Gastroesophageal sphincter (tissue), 4 donors: ENCODE data around the gene OBI1. TPM values are rescaled to one million over a fixed set of nuclear protein-coding genes. Genes with fewer than 3 reads are reported as not detected.
A peak's percentile ranks its signal among the peaks of the same experiment; 100 is the strongest.

Experiments
- ATAC-seq: fragments of 150-250 bp; one replicate; pipeline ENCODE4 v1.9.1; 2016; ENCODE audit warnings: mild to moderate bottlenecking, moderate library complexity
- H3K27ac ChIP-seq, 4 donors: fragments of 200-600 bp; sonication (generic) in 3 of 4; 1 replicate in 3 of 4; 2 replicates in 1 of 4; pipeline ENCODE4 v1.5.1; 2016 to 2019
- H3K27me3 ChIP-seq: fragments of 200-600 bp; sonication (generic); one replicate; pipeline ENCODE4 v1.5.1; 2019
- H3K36me3 ChIP-seq, 2 donors: fragments of 200-600 bp; sonication (generic); one replicate each; pipeline ENCODE4 v1.5.1; 2019; ENCODE audit warnings: control low read depth in 1 of 2
- H3K4me1 ChIP-seq, 3 donors: fragments of 200-600 bp; sonication (generic); 1 replicate in 2 of 3; 2 replicates in 1 of 3; pipeline ENCODE4 v1.5.1; 2016 to 2019; ENCODE audit warnings: control low read depth in 2 of 3
- H3K4me3 ChIP-seq, 2 donors: fragments of 200-600 bp; sonication (generic); one replicate each; pipeline ENCODE4 v1.5.1; 2019; ENCODE audit warnings: mild to moderate bottlenecking in 1 of 2, moderate library complexity in 1 of 2
- H3K9me3 ChIP-seq, 3 donors: fragments of 200-600 bp; sonication (generic); one replicate each; pipeline ENCODE4 v1.5.1; 2017 to 2019; ENCODE audit warnings: control low read depth in 2 of 3
- EP300 ChIP-seq: sonication (generic); formaldehyde crosslinking; IDR thresholded peaks from one replicate; pipeline ENCODE4 v1.6.1; 2017; ENCODE audit warnings: antibody characterized with exemption, mild to moderate bottlenecking
- POLR2A ChIP-seq, 2 donors: fragments of 450-650 bp; IDR thresholded peaks; one replicate each; pipeline ENCODE4 v1.6.1; 2017; ENCODE audit warnings: antibody characterized with exemption in 2 of 2, mild to moderate bottlenecking in 2 of 2, moderate library complexity in 1 of 2
- POLR2AphosphoS5 ChIP-seq: sonication (generic); formaldehyde crosslinking; IDR thresholded peaks from one replicate; pipeline ENCODE4 v1.6.1; 2017; ENCODE audit warnings: antibody characterized with exemption
- WGBS, 2 donors: methylation state at CpG; one replicate each; pipeline ENCODE4 v1.1.5; 2018; ENCODE audit warnings: low coverage in 1 of 2; 5-methylcytosine and 5-hydroxymethylcytosine counted together
- total RNA-seq, 4 donors: library from RNA; depleted of rRNA; stranded (reverse); fragments of >200 nt; gene quantifications; one replicate each; pipeline ENCODE4 v1.1.0, GENCODE V29; 2016
- TF ChIP-seq, protein P1 (sequence below), 4 experiments: fragments of 200-600 bp in 2 of 4; fragments of 450-650 bp in 2 of 4; sonication (generic) in 1 of 4; IDR thresholded peaks; one replicate each; pipeline ENCODE4 v1.5.1; 2017 to 2019; ENCODE audit warnings: antibody characterized with exemption in 4 of 4, mild to moderate bottlenecking in 2 of 4, moderate library complexity in 2 of 4

OBI1 gene
- total RNA-seq, 4 donors from 2014 or later, result 9.6 to 15.5 (median 10.7) TPM

DNA sequence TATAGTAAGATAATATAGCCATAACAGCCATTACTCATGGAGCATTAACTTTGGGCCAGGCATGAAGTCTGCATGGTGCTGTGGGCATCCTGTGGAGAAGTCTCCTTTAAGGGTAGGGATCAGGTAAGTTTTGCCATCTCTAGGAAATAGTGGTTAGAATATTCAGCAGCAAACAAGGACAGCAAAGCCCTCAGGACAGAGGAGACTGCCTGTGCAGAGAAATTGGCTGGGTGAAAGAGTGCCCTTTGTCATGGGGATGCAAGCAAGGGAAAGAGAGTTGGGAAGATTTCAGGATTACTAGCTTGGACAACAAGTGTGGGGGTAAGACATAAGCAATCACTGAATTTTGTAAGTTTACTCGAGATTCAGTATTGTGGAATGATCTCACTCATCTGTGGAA is 15.7 kb upstream of the OBI1 start:
- no peak for ATAC-seq
- WGBS, 2 donors, result 22 to 56% methylated on average over 1 of the region's 1 CpG
- no peak overlapping the region for H3K4me3 ChIP-seq
- no peaks in the 10 kb centered on the region for H3K9me3 ChIP-seq
- H3K4me1 ChIP-seq, result no peaks in the 10 kb centered on the region
- peaks cover 27% of the 10 kb centered on the region for H3K27me3 ChIP-seq
- no peak for TF ChIP-seq POLR2A (IDR thresholded peaks at IDR 0.05)
- TF ChIP-seq, protein P1, sequence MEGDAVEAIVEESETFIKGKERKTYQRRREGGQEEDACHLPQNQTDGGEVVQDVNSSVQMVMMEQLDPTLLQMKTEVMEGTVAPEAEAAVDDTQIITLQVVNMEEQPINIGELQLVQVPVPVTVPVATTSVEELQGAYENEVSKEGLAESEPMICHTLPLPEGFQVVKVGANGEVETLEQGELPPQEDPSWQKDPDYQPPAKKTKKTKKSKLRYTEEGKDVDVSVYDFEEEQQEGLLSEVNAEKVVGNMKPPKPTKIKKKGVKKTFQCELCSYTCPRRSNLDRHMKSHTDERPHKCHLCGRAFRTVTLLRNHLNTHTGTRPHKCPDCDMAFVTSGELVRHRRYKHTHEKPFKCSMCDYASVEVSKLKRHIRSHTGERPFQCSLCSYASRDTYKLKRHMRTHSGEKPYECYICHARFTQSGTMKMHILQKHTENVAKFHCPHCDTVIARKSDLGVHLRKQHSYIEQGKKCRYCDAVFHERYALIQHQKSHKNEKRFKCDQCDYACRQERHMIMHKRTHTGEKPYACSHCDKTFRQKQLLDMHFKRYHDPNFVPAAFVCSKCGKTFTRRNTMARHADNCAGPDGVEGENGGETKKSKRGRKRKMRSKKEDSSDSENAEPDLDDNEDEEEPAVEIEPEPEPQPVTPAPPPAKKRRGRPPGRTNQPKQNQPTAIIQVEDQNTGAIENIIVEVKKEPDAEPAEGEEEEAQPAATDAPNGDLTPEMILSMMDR (IDR thresholded peaks at IDR 0.05), result no peak
- no peak for TF ChIP-seq POLR2AphosphoS5
- TF ChIP-seq EP300, result no peak
- no peak overlapping the region for H3K27ac ChIP-seq
- H3K36me3 ChIP-seq, result no peaks in the 10 kb centered on the region

DNA sequence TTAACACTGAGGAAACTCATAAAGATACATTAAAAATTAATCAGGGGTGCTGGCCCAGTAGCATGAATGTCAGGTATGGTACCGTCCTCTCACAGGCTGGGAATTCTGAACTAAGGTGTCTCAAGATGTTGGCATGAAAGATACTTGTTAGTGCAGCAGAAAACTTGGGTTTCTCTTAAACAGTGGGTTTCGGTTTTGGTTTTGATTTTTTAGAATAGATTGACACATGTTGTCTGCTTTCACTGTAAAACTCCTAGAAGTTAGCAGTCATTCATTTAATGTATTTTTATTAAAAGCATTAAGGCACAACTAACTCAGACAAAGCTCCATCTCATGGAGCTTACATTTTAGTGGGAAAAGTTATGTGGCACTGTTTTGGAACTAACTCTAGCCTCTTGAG is 3.5 kb upstream of the OBI1 start:
- H3K36me3 ChIP-seq, result no peaks in the 10 kb centered on the region
- no peak for ATAC-seq
- no peaks in the 10 kb centered on the region for H3K9me3 ChIP-seq
- H3K4me3 ChIP-seq, result no peak overlapping the region
- peaks cover 6 to 19% (median 8%) of the 10 kb centered on the region in 3 donors for H3K4me1 ChIP-seq
- H3K27me3 ChIP-seq, result peaks cover 6% of the 10 kb centered on the region
- 93 to 94% methylated on average over 2 of the region's 2 CpGs for WGBS, 2 donors
- H3K27ac ChIP-seq, result no peak overlapping the region
- TF ChIP-seq EP300, result no peak
- TF ChIP-seq, protein P1 (IDR thresholded peaks at IDR 0.05), result no peak
- no peak for TF ChIP-seq POLR2AphosphoS5
- no peak for TF ChIP-seq POLR2A (IDR thresholded peaks at IDR 0.05)

DNA sequence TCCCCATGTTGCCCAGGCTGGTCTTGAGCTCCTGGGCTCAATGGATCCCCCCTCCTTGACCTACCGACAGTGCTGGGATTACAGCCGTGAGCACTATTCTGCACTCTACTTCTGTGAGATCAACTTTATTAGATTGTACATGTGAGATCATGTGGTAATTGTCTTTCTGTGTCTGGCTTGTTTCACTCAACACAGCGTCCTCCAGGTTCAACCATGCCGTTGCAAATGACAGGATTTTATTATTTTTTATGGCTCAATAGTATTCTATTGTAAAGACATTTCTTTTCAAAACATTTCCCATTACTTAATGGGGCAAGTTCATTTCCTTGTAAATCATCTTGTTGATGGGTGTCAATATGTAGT is 1.5 kb upstream of the OBI1 start:
- Histone ChIP-seq H3K27me3 (peaks cover 3% of the 10 kb centered on the region), H3K9me3 (no peaks in the 10 kb centered on the region), H3K27ac (no peak overlapping the region), H3K4me1 (peaks cover 6 to 36% (median 10%) of the 10 kb centered on the region in 3 donors), H3K36me3 (no peaks in the 10 kb centered on the region), H3K4me3 (peak overlapping the region; percentile 80 to 92)
- TF ChIP-seq EP300 (no peak), POLR2A (IDR thresholded peaks at IDR 0.05) (no peak), POLR2AphosphoS5 (no peak)
- TF ChIP-seq, protein P1 (IDR thresholded peaks at IDR 0.05), result no peak
- ATAC-seq, result no peak
- 37 to 75% methylated on average over 2 to 4 of the region's 4 CpGs for WGBS, 2 donors

DNA sequence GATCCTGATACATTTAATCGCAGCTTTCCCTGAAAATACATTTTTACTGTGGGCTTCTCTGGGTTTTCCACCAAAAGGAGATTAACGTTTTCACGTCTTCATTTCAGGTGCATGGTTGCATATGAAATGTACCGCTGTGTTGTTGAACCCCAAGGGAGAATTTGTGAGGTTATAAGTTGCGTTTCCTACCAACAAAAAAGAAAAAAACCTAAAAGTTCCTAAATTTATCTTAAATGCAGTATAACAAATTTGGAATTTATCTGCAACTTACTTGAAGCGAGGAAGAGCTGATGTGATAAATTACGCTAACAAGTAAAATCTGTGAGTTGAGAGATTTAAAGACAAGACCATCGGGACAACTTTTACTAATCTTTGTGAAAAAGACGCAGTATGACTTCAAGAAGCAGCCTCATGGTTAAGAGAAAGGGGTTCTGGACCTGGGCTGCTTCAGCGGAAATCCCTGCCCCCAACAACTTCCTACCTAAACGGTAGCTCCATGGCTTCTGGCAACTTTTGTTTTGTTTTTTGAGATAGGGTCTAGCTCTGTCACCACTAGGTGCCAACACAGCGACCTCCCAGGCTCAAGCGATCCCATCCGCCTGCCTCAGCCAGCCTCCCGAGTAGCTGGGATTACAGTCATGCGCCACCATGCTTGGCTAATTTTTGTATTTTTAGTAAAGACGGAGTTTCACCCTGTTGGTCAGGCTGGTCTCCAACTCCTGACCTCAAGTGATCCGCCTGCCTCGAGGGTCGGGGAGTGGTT is 958 bp upstream of the OBI1 start:
- ATAC-seq, result no peak
- Histone ChIP-seq H3K27ac (peak overlapping the region in 2 of 4 donors; percentile 80 to 84), H3K4me1 (peaks cover 6 to 36% (median 10%) of the 10 kb centered on the region in 3 donors), H3K36me3 (no peaks in the 10 kb centered on the region), H3K4me3 (peak overlapping the region; percentile 80 to 92), H3K9me3 (no peaks in the 10 kb centered on the region), H3K27me3 (no peaks in the 10 kb centered on the region)
- TF ChIP-seq POLR2A (IDR thresholded peaks at IDR 0.05) (no peak), POLR2AphosphoS5 (no peak), EP300 (no peak)
- TF ChIP-seq, protein P1 (IDR thresholded peaks at IDR 0.05), result no peak
- 10 to 22% methylated on average over 18 to 19 of the region's 20 CpGs for WGBS, 2 donors

DNA sequence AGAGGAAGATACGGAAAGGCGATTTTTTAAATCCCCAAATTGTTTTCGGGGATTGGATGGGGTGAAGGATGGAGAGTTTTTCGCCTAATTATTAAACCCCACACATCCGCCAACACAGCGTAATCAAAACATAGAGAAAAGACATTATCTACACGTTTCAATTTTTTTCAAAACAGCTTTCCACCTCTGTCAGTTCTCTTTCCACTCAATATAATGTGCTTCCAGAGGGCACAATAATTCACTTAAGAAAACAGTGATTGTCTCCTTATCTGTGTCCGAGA is 435 bp upstream of the OBI1 start:
- H3K4me1 ChIP-seq, result peaks cover 6 to 37% (median 10%) of the 10 kb centered on the region in 3 donors
- H3K27ac ChIP-seq, result peak overlapping the region in 2 of 4 donors; percentile 80 to 84
- peak overlapping the region; percentile 80 to 92 for H3K4me3 ChIP-seq
- no peaks in the 10 kb centered on the region for H3K9me3 ChIP-seq
- no peak for TF ChIP-seq POLR2A (IDR thresholded peaks at IDR 0.05)
- no peak for TF ChIP-seq EP300
- no peak for TF ChIP-seq POLR2AphosphoS5
- TF ChIP-seq, protein P1 (IDR thresholded peaks at IDR 0.05), result no peak
- no peaks in the 10 kb centered on the region for H3K36me3 ChIP-seq
- ATAC-seq, result no peak
- 1 to 2% methylated on average over 8 of the region's 8 CpGs for WGBS, 2 donors
- H3K27me3 ChIP-seq, result no peaks in the 10 kb centered on the region
